ENCODE data around the gene GPRC5C.

Gene GPRC5C

GRCh38 chr17:74452033-74452840 is 20.3 kb downstream of the GPRC5C start:
- no peaks in the 10 kb centered on the region for H3K79me2 ChIP-seq (ENCODE audit: low read length)
- H3K4me3 ChIP-seq (ENCODE audit: low read length): no peak overlapping the region
- H4K20me1 ChIP-seq (ENCODE audit: insufficient read depth, low read length): no peaks in the 10 kb centered on the region
- H3K4me2 ChIP-seq (ENCODE audit: low read length): no peak overlapping the region
- H3K27me3 ChIP-seq (ENCODE audit: low read depth, low read length): no peaks in the 10 kb centered on the region
- TF ChIP-seq EZH2phosphoT487 (IDR thresholded peaks at IDR 0.05; ENCODE audit: low read depth) (no peak), CTCF (IDR thresholded peaks at IDR 0.05; ENCODE audit: low read depth, low read length) (no peak)
- no peaks in the 10 kb centered on the region for H3K36me3 ChIP-seq (replicated peaks; ENCODE audit: low read depth, low read length)
- no peak overlapping the region for H2AFZ ChIP-seq (ENCODE audit: low read depth, low read length)
- no peak overlapping the region for H3K9ac ChIP-seq (ENCODE audit: low read length)
- H3K27ac ChIP-seq (ENCODE audit: low read length): no peak overlapping the region
- H3K4me1 ChIP-seq (ENCODE audit: low read length): no peaks in the 10 kb centered on the region
- no peaks in the 10 kb centered on the region for H3K9me3 ChIP-seq (ENCODE audit: insufficient read depth, low read length)

DNA sequence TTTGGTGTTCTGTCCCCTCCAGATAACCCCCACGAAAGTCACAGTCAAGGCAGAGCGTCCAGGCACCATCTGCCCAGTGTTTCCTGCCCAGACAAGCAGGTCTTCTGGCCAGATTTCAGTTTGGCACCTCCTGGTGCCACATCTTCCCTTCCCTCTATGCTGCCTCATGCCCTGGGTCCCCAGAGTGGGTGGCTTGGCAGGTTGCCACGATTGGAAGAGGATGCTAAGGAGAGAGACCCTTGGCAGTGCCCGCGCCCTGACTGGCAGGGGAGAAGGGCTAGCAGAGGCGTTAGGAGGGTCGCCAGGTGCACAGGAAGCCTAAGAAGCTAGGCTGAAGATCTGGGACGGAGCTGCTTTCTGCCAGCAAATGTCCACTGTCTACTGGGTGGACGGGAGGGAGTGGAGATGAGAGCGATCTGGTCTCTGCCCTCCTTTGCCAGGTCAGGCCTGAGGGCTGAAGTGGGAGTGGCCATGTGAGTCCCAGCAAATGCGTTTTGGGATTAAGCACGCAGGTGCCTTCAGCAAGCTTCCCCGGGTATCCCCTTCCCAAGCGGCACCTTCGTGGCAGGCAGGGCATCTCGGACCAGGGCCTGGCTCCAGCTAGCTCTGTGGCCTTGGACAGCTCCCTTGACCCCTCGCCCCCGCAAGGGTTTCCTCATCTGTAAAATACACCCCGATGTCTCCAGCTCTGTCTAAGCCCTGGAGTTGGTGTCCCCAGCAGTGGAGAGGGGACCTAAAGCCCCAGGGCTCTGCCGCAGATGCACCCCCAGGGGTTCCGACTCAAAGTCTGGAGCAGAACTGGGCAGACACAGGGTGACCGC is 21.2 kb downstream of the GPRC5C start:
- H3K27ac ChIP-seq (ENCODE audit: low read length): no peak overlapping the region
- H2AFZ ChIP-seq (ENCODE audit: low read depth, low read length): no peak overlapping the region
- no peaks in the 10 kb centered on the region for H3K36me3 ChIP-seq (replicated peaks; ENCODE audit: low read depth, low read length)
- TF ChIP-seq EZH2phosphoT487 (IDR thresholded peaks at IDR 0.05; ENCODE audit: low read depth) (no peak), CTCF (IDR thresholded peaks at IDR 0.05; ENCODE audit: low read depth, low read length) (no peak)
- H3K79me2 ChIP-seq (ENCODE audit: low read length): no peaks in the 10 kb centered on the region
- H3K4me1 ChIP-seq (ENCODE audit: low read length): no peaks in the 10 kb centered on the region
- H3K9ac ChIP-seq (ENCODE audit: low read length): no peak overlapping the region
- no peak overlapping the region for H3K4me3 ChIP-seq (ENCODE audit: low read length)
- H4K20me1 ChIP-seq (ENCODE audit: insufficient read depth, low read length): no peaks in the 10 kb centered on the region
- no peak overlapping the region for H3K4me2 ChIP-seq (ENCODE audit: low read length)
- no peaks in the 10 kb centered on the region for H3K9me3 ChIP-seq (ENCODE audit: insufficient read depth, low read length)
- H3K27me3 ChIP-seq (ENCODE audit: low read depth, low read length): no peaks in the 10 kb centered on the region

DNA sequence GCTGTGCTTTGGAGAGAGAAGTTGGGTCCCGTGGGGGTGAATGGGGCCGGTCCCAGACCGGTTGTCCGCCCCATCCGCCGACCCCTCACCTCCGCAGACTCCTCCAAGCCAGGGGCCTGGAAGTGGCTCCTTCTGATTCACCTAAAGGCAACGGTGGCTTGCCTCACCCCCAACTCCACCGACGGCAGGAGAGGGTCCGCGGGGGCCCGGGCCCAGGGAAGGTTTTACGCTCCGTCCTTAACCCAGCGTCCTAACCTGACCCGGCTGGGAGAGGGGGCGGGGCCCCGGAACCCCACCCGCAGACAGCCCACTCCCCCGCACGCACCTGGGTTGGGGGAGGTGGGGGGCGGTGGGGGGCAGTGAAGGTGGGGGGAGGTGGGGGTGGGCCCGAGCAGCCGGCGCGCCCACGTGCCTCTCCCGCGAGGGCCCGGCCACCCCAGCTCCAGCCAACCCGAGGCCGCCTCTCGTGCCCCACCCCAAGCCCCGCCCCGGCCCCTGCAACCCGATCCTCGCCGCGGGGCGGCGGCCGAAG is 21.8 kb downstream of the GPRC5C start:
- Histone ChIP-seq H3K27me3 (ENCODE audit: low read depth, low read length) (no peaks in the 10 kb centered on the region), H3K4me2 (ENCODE audit: low read length) (no peak overlapping the region), H3K4me3 (ENCODE audit: low read length) (no peak overlapping the region), H3K4me1 (ENCODE audit: low read length) (no peaks in the 10 kb centered on the region), H3K36me3 (replicated peaks; ENCODE audit: low read depth, low read length) (no peaks in the 10 kb centered on the region), H2AFZ (ENCODE audit: low read depth, low read length) (no peak overlapping the region), H3K79me2 (ENCODE audit: low read length) (no peaks in the 10 kb centered on the region), H3K27ac (ENCODE audit: low read length) (no peak overlapping the region), H4K20me1 (ENCODE audit: insufficient read depth, low read length) (no peaks in the 10 kb centered on the region), H3K9me3 (ENCODE audit: insufficient read depth, low read length) (no peaks in the 10 kb centered on the region), H3K9ac (ENCODE audit: low read length) (no peak overlapping the region)
- no peak for TF ChIP-seq EZH2phosphoT487 (IDR thresholded peaks at IDR 0.05; ENCODE audit: low read depth)
- no peak for TF ChIP-seq CTCF (IDR thresholded peaks at IDR 0.05; ENCODE audit: low read depth, low read length)

All from OCI-LY3 (cell line).